Activated CD4-positive, alpha-beta T cell treated with anti-CD3 and anti-CD28 coated beads, Interleukin-2, amount 50 U/mL, for 4 hours (primary cell): ENCODE measurements around the gene MARCKSL1.
"Not testable (repeated sequence)": the region's sequence is repeated elsewhere in the genome, so short reads cannot be mapped to it uniquely, and the experiment has no call there.

Source experiments
- DNase-seq, 2 experiments: peaks; one replicate each; pipeline ENCODE4 v3.0.0-alpha.2; 2020

The MARCKSL1 gene

DNA sequence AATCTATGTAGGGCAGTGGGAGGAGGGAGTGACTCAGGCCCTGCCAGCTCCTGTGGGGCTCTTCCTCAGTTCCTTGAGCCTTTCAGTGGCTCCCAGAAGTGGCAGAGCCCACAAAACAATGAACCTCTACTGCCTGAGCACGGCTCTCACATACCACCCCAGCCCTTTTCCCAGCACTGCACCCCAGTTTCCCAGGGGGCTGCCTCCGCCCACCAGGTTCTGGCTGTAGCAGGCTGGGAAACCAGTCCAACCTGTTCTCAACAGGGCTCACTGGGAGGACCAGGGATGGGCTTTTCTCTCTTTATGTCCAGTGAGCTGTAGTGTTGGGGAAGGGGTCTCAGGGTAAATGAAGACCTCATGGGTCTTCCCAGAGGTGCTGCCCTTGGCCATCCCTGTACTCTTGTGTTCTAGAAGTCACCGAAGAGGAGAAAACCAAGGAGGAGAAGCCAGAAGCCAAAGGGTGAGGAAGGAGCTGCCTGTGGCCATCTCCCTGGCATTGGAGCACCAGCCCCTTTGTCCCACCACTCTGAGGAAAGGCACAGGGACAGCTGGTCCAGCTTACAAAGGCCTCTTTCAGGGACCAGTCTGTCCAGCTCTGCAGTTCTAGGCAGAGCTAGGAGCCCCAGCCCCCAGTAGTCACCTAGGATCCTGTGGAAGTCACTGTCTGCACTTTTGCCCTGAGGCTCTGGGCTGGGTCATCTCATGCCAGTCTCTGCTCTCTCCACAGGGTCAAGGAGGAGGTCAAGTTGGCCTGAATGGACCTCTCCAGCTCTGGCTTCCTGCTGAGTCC is 3.5 kb downstream of the MARCKSL1 start:
- no peak for DNase-seq

DNA sequence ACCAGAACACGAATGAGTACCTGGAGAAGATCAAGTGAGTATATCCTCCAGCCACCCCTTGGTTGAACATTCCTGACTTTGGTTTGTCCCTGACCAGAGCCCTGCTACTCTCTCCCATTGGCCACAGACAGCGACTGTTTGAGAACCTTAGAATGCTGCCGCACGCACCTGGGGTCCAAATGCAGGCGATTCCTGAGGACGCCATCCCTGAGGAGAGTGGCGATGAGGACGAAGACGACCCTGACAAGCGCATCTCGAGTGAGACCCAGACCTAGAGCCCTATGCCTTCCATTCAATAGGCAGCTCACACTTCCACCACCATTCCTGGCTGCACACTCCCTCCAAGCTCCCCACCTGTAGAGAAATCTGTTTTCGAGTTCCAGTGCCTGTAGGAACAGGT is 4.5 kb downstream of the MARCKSL1 start:
- no peak for DNase-seq

DNA sequence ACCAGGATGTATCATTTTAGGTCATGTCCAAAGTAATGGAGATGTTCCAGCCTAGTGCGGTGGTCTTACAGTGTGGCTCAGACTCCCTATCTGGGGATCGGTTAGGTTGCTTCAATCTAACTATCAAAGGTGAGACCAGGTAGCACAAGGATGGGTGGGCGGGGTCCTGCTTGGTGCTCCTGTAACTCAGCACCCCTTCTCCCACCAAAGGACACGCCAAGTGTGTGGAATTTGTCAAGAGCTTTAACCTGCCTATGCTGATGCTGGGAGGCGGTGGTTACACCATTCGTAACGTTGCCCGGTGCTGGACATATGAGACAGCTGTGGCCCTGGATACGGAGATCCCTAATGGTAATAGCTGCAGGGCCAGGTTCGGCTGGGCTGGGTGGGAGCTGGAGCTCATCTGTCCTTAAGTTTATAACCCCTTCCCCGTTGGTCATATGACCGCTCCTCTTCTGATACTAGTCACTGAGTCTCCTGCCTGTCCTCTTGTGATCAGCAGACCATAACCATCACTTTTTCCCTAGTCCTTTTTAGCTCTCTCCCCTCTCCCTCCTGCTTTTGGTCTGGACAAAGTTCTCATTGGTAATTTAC is 5.4 kb downstream of the MARCKSL1 start:
- no peak for DNase-seq

DNA sequence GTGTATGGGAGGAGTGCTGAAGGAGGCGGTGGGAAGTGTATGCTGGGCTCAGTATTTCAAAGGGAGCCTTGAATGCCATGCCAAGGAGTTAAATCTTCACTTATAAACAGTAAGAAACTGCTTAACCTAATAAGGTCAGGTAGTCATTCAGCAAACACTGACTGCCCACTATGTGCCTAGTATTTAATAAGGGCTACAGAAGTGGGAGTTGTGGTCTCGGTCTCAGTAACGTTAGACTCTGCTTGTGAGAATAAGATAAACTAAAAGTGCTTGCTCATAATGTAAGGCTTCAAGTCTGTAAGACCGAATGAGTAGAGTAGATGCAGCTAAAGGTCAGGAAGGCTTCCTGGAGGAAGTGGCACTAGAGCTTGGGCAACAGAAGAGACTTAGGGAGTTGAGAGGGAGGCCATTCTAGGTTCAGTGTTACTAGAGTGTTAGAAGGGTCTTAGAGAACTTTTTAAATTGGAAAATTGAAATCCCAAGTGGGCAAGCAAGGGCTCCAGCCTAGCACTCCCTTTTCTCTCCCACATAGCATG is 6.0 kb downstream of the MARCKSL1 start:
- no peak for DNase-seq

DNA sequence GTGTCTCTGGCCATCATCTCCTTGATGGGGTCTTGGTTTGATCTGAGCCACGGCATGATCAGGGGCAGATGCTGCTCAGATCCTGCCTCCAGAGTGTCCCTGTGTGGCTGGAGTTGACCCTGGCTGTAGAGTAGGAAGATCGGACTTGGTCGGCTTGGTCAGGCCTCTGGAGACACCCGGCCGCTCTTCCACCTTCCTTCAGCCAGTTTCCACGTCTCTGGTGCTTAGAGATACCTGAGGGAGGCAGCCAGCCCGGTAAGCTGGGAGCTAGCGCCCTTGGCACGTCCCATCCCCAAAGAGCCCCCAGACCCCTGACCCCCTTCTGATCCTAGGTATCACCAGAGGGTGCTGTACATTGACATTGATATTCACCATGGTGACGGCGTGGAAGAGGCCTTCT is 8.8 kb downstream of the MARCKSL1 start:
- no peak for DNase-seq

DNA sequence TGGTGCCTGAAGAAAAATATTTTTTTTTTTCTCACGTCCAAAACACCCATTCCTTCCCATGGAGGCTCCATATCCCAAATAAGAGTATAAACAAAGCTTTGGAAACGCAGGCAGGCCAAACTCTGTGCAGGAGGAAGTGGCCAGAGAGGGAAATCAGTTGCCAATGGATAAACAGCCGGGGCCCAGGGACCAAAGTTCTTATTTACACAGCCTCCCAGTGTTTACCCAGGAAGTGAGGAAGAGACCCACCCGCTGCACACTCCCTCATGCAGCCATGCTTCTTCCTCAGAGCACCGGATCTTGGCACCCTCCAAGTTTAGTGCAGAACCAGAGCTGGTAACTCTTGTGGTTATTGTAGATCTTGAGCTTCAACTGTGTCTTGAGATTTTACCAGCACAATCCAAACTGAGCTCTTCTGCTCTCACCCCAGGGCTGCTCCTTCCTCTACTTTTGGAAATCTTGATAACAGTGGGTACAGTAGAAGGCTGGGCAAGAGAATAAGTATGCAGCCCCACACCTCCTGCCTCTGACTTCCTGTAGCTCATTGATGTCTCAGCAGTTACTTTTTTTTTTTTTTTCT is 14.2 kb downstream of the MARCKSL1 start:
- DNase-seq, result peak in 1 of 2 experiments; percentile 18

DNA sequence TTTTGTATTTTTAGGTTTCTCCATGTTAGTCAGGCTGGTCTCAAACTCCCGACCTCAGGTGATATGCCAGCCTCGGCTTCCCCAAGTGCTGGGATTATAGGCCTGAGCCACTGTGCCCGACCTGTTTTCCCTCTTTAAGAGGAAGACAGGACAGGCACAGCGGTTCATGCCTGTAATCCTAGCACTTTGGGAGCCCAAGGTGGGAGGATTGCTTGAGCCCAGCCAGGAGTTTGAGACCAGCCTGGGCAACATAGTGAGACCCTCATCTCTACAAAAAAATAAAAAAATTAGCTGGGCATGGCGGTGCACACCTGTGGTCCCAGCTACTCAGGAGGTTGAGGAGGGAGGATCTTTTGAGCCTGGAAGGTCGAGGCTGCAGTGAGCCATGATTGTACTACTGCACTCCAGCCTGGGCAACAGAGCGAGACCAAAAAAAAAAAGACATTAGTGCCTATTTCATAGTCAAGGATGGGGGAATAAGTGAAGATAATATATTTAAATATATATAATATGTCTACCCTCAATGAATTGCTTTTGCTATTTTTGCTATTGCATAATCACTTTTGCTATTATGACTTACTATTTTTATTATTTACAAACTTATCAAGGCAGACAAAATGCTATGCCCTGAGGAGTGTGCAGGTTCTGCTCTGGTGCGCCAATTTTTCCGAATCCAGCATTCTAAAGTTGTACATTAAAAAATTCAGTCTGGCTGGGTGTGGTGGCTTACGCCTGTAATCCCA is 17.7 kb downstream of the MARCKSL1 start:
- DNase-seq, result no peak

DNA sequence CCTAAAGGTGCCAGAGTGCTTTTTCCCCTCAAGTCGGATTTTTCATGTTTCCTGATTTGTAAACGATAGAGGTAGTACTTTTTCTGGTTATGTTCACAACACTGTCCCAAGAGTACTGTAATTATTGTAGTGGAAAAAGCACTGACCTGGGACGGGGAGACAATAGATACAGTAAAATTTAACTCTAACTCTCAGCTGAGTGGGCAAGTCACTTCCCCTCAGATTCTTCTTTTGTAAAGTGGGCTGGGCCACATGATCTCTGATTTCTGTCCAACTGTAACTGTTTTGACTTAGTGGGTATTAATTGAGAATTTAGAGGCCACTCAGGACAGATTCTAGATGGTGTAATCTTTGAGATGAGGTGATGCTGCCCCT is 19.1 kb downstream of the MARCKSL1 start:
- DNase-seq, result no peak

DNA sequence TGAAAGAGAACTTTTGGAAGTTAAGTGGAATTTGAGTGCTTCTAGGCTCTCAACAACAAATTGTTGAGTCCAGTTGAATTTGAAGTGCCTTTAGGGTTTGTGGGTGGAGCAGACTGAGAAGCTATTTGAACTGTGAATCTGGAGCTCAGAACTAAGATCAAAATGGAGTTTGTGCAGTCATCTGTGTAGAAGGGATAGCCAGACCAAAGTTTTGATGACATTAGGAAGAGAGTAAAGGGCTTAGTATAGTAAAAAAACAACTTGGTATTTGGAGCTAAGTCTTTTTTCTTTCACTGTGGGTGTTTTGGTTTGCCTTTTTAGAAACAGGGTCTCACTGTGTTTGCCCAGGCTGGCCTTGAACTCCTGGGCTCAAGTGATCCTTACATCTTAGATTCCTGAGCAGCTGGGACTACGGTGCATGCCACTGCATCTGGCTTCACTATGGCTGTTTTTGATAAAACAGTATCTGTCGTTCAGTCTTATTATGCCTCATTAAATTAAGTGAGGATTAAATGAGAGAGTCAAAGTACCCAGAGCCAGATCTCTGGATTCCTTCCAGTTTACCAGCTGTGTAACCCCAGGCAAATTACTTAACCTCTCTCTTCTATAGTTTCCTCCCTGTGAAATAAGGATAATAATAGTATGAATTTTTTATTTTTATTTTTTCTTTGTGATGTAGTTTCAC is 24.2 kb downstream of the MARCKSL1 start:
- DNase-seq, result no peak

DNA sequence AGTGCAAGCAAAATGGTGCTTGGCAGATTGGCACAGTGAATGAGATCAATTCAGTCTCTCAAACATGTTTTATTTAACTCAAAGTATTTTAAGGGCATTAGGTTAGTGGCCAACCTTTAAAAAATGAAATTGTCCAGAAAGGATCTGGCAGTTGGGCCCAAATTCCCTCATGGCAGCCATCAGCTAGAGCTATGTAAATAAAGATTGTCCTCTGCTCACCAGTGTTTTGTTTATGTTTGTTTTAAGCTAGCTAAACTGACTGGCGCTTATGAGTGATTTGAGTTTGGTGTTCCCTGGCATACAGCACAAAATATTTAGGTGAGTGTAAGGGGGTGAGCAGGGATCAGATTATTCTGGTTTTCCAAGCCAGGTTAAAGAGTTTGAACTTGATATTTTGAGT is 26.1 kb downstream of the MARCKSL1 start:
- no peak for DNase-seq

DNA sequence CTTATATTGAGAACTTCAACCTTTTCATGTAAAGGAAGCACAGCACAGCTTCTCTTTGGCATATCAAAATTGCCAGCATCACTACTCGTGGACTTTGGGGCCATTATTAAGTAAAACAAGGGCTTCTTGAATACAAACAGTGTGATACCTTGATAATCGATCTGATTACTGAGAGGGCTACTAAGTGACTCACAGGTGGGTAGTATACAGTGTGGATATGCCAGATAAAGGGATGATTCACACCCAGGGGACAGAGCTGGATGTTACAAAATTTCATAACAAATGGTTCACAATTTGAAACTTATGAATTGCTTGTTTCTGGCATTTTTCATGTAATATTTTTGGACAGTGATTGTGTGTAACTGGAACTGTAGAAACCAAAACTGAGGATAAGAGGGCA is 28.7 kb downstream of the MARCKSL1 start:
- no peak for DNase-seq

DNA sequence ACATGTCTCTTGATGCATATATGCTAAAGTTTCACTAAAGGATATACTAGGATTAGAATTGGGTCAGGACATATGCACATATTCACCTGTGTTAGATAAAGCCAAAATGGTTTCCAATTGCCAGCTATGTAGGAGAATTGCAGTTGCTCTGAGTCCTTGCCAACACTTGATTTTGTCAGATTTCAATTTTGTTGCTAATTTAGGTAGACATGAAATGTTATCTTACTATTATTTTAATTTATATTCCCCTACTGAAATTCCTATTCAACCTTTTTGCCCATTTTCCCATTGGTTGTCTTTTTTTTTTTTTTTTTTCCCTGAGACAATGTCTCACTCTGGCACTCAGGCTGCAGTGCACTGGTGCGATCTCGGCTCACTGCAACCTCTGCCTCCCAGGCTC is 30.7 kb downstream of the MARCKSL1 start:
- DNase-seq, result no peak

DNA sequence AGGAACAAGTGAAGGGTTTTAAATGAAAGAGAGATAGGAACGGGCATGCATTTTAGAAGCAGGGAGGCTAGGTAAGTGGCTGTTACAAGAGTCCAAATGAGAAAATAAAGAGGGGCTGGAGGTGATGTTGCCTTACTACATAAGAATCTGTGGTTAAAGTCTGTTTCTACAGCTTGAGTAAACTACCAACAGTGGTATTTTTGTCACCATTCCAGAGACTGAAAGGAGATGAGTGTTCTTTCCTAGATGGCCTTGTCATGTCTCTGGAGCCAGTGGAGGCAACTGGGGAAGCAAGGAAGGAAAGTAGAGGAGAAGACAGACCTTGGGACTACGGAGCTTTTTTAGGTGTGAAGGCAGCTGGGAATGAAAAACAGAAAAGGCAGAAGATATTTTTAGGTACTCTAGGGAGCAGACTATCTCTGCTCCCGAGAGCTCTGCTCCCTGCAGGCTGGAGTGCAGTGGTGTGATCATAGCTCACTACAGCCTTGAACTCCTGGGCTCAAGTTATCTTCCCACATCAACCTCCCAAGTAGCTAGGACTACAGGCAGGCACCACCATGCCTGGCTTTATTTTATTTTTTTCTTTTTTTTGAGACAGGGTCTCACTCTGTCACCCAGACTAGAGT is 31.9 kb downstream of the MARCKSL1 start:
- no peak for DNase-seq

DNA sequence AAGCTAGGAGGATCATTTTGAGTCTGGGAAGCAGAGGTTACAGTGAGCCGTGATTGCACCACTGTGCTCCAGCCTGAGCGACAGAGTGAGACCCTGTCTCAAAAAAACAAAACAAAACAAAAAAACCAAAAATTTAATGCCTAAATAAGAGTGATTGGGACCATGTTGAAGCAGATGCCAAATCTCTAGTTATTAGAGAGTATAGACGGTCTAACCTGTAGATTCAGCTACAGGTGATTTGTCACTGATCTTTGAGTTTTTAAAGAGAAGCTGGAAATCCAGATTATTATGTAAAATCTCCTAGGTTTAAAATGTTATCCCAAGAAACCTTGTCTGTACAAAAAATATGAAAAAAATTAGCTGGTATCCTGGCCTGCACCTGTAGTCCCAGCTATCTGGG is 32.7 kb downstream of the MARCKSL1 start:
- no peak for DNase-seq

DNA sequence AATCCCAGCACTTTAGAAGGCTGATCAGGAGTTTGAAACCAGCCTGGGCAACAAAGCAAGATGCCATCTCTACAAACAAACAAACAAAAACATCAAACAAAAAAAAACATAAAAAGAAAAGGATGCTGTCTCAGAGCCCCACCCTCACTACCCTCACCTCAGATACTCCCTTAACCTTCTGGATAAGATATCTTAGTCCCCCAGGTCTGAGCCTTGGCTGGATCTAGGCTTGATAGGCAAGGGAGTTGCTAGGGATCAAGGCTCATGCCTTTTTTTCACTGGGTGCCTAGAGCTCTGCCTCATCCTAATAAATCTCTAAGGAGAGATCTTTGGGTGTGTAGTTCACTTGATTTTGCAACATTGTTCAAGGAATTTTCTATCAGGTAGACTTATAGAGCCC is 36.7 kb downstream of the MARCKSL1 start:
- no peak for DNase-seq

DNA sequence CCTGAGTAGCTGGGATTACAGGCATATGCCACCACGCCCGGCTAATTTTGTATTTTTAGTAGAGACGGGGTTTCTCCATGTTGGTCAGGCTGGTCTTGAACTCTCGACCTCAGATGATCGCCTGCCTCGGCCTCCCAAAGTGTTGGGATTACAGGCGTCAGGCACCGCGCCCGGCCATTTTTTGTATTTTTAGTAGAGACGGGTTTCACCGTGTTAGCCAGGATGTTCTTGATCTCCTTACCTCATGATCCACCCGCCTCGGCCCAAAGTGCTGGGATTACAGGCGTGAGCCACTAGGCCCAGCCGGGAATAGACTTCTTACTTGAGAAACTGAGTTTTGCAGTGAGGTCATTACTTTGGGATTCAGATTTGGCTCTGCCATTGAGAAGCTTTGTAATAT is 37.8 kb downstream of the MARCKSL1 start:
- DNase-seq, result not testable (repeated sequence)

DNA sequence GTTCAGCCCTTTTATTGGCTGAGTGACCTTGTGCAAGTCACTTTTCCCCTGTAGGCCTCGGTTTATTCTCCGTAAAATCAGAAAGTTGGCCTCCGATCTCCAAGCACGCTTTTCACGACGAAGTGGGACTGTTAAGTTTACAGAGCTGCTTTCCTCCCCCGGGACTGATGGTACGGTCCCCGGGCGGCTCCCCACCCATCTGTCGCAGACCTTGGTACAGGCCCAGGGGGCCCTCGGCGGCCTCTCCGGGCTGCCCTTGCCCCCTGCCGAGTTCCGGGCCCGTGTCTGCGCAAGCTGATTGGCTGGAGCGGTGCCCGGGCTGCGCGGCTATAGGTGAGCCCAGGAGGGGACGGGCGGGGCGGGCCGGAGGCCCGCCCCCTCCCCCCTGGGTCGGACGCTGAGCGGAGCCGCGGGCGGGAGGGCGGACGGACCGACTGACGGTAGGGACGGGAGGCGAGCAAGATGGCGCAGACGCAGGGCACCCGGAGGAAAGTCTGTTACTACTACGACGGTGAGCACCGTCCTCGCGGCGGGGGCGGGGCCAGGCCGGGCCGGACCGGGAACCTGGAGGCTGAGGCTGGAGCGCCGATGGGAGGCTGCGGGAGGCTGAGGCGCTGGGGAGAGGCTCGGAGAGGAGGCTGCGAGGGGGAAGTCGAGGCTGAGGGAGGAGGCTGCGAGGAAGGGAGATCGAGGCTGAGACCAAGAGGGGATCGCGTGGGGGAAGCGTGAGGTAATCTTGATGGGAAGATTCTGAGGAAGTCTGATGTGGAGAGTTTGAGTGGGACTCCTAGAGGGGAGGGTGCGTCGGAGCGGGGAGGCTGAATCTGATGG is 44.1 kb downstream of the MARCKSL1 start, which contains the start of gene HDAC1:
TSS of gene HDAC1 (plus strand) at position 376 of the 831 bp plus-strand sequence. CDS start at position 463, 87 bp downstream.
- DNase-seq, result peak; percentile 93 to 95

DNA sequence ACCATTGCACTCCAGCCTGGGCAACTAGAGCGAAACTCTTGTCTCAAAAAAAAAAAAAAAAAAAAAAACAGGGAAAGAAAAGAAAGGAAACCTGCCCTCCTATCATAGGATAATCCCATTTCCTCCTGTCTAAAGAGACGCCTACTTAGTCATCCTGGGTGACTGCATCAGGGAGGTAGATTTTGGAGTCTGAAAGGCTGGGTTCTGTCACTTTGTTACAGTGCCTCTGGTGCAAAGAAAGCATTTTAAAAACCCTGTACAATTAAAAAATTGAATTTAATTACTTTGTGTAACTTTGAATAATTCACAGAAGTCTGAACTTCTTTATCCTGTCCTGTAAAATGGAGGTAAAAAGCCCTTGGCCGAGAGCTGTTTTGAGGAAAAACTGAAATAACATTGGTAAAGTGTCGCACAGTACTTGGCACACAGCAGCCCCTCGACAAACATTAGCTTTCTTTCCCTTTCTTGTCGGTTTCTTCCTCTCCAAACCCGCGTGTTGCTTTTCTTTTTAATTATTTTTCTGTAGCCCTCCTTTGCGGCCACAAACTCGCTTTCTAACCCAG is 44.8 kb downstream of the MARCKSL1 start:
- DNase-seq, result no peak

DNA sequence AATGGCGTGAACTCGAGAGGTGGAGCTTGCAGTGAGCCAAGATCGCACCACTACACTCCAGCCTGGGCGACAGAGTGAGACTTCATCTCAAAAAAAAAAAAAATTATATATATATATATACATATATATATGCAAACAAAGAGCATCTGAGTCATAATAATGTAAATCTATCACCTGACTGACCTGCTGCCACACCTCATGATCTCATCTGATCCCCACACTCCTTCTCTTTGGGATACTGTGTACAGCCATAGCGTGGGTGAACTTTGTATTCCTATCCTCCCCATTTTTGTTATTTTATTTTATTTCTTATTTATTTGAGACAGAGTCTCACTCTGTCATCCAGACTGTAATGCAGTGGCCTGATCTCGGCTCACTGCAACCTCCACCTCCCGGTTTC is 46.8 kb downstream of the MARCKSL1 start:
- no peak for DNase-seq

DNA sequence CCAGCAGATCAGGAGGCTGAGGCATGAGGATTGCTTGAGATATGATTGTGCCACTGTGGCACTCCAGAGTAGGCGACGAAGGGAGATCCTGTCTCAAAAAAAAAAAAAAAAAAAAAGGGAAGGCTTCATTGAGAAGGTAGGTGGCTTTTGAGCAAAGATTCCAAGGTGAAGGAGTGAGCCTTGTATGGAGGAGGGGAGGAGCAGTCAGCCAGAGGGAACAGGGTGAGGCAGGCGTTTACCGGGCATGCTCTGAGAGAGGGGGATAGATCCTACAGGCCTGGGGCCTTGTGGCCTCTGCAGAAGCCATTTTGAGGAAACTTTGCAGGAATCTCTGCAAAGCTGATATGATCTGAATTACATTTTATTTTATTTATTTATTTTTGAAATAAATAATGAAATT is 49.3 kb downstream of the MARCKSL1 start:
- DNase-seq, result no peak

DNA sequence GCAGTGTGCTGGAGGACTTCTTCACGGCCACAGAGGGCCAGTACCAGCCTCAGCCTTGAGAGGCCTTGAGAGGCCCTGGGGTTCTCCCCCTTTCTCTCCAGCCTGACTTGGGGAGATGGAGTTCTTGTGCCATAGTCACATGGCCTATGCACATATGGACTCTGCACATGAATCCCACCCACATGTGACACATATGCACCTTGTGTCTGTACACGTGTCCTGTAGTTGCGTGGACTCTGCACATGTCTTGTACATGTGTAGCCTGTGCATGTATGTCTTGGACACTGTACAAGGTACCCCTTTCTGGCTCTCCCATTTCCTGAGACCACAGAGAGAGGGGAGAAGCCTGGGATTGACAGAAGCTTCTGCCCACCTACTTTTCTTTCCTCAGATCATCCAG is 50.4 kb downstream of the MARCKSL1 start:
- DNase-seq, result no peak
